ENCODE data around the gene KIF3C.
A peak's percentile ranks its signal among the peaks of the same experiment; 100 is the strongest.

The KIF3C gene

GRCh38 chr2:25938345-25938744 is 44.0 kb downstream of the KIF3C start:
- no peaks in the 10 kb centered on the region for H3K9me3 ChIP-seq (ENCODE audit: control insufficient read depth, insufficient read depth, low read depth, low read length)
- H3K27ac ChIP-seq (ENCODE audit: extremely low read depth, low read depth, low read length) = no peak overlapping the region
- H3K36me3 ChIP-seq (ENCODE audit: control insufficient read depth in 2 of 2, insufficient read depth in 1 of 2, low read length in 2 of 2) = peaks cover 0 to 8% of the 10 kb centered on the region in 2 experiments; a peak in 2 of 3 replicates
- ChIA-PET POLR2A (interaction anchor here (0.6 kb wide), 1 partner anchor 94 kb away, joined by 4 read pairs; no protein-coding TSS in a partner anchor), CTCF (interaction anchor here (1.0 kb wide), 1 partner anchor 12 kb away, joined by 3 read pairs; no protein-coding TSS in a partner anchor)
- no peak overlapping the region for H3K4me3 ChIP-seq (ENCODE audit: low read depth, low read length)
- H3K4me1 ChIP-seq (ENCODE audit: control insufficient read depth, insufficient read depth, low read length) = peaks cover 11% of the 10 kb centered on the region
- no peak for TF ChIP-seq ZNF433 (tag by site-specific recombination; IDR thresholded peaks at IDR 0.05; ENCODE audit: low read depth)
- TF ChIP-seq ZNF830 (tag by site-specific recombination; IDR thresholded peaks at IDR 0.05; ENCODE audit: low read depth) = no peak
- no peak for TF ChIP-seq ZEB2 (tag by site-specific recombination; IDR thresholded peaks at IDR 0.05)

- Histone ChIP-seq H3K27ac (ENCODE audit: extremely low read depth, low read depth, low read length) (peak overlapping the region; percentile 37), H3K4me1 (ENCODE audit: control insufficient read depth, insufficient read depth, low read length) (peaks cover 11% of the 10 kb centered on the region), H3K9me3 (ENCODE audit: control insufficient read depth, insufficient read depth, low read depth, low read length) (no peaks in the 10 kb centered on the region), H3K36me3 (ENCODE audit: control insufficient read depth in 2 of 2, insufficient read depth in 1 of 2, low read length in 2 of 2) (peaks cover 0 to 8% of the 10 kb centered on the region in 2 experiments; a peak in 2 of 3 replicates), H3K4me3 (ENCODE audit: low read depth, low read length) (no peak overlapping the region)
- ChIA-PET POLR2A (interaction anchor here (0.6 kb wide), 1 partner anchor 14 kb away, joined by 3 read pairs; no protein-coding TSS in a partner anchor), CTCF (interaction anchor here (1.0 kb wide), 1 partner anchor 208 kb away, joined by 3 read pairs; no protein-coding TSS in a partner anchor)
- TF ChIP-seq ZBTB20 (tag by site-specific recombination; IDR thresholded peaks at IDR 0.05) = 0 out of 2 replicates have a peak, but pooled peaks have one; percentile 11
- TF ChIP-seq ZNF266 (tag by site-specific recombination; IDR thresholded peaks at IDR 0.05; ENCODE audit: low read depth) = no peak
- TF ChIP-seq ZNF660 (tag by site-specific recombination; IDR thresholded peaks at IDR 0.05) = no peak
- TF ChIP-seq KLF16 (tag by site-specific recombination; IDR thresholded peaks at IDR 0.05) = no peak
- peak; percentile 28; the same call in 1 of the 2 replicates for TF ChIP-seq ZIC2 (tag by site-specific recombination; IDR thresholded peaks at IDR 0.05)
- no peak for TF ChIP-seq ZNF830 (tag by site-specific recombination; IDR thresholded peaks at IDR 0.05; ENCODE audit: low read depth)
- peak; percentile 56; the same call in 1 of the 2 replicates for TF ChIP-seq OSR2 (tag by site-specific recombination; IDR thresholded peaks at IDR 0.05)
- TF ChIP-seq ZNF521 (tag by site-specific recombination; IDR thresholded peaks at IDR 0.05) = no peak
- no peak for TF ChIP-seq ZNF514 (tag by site-specific recombination; IDR thresholded peaks at IDR 0.05)
- TF ChIP-seq ZNF768 (tag by site-specific recombination; IDR thresholded peaks at IDR 0.05) = no peak
- TF ChIP-seq ZNF510 (tag by site-specific recombination; IDR thresholded peaks at IDR 0.05; ENCODE audit: insufficient replicate concordance) = no peak
- peak; percentile 41; the same call in 1 of the 2 replicates for TF ChIP-seq ZXDB (tag by site-specific recombination; IDR thresholded peaks at IDR 0.05)
- peak; percentile 89 for TF ChIP-seq ZFP69B (tag by site-specific recombination; IDR thresholded peaks at IDR 0.05)
- TF ChIP-seq ZNF692 (tag by site-specific recombination; IDR thresholded peaks at IDR 0.05) = peak; percentile 96
- no peak for TF ChIP-seq ZNF23 (tag by site-specific recombination; IDR thresholded peaks at IDR 0.05; ENCODE audit: borderline replicate concordance)
- no peak for TF ChIP-seq ZNF555 (tag by site-specific recombination; conservative IDR thresholded peaks at IDR 0.05)
- no peak for TF ChIP-seq ZNF670 (tag by site-specific recombination; IDR thresholded peaks at IDR 0.05; ENCODE audit: low read depth)
- peak; percentile 28; the same call in 1 of the 2 replicates for TF ChIP-seq ZNF843 (tag by site-specific recombination; IDR thresholded peaks at IDR 0.05)
- TF ChIP-seq HOXC10 (CRISPR knock-in tag; IDR thresholded peaks at IDR 0.05) = no peak
- no peak for TF ChIP-seq ZNF610 (tag by site-specific recombination; IDR thresholded peaks at IDR 0.05; ENCODE audit: borderline replicate concordance)
- TF ChIP-seq IKZF3 (tag by site-specific recombination; IDR thresholded peaks at IDR 0.05) = 0 out of 2 replicates have a peak, but pooled peaks have one; percentile 14
- peak; percentile 30; the same call in 1 of the 2 replicates for TF ChIP-seq ZBTB8A (tag by site-specific recombination; IDR thresholded peaks at IDR 0.05)
- TF ChIP-seq ZNF37A (tag by site-specific recombination; IDR thresholded peaks at IDR 0.05) = no peak
- TF ChIP-seq FEZF1 (tag by site-specific recombination; IDR thresholded peaks at IDR 0.05) = peak; percentile 62
- 0 out of 2 replicates have a peak, but pooled peaks have one; percentile 12 for TF ChIP-seq YY2 (tag by site-specific recombination; IDR thresholded peaks at IDR 0.05)
- no peak for TF ChIP-seq ZNF488 (tag by site-specific recombination; IDR thresholded peaks at IDR 0.05)
- no peak for TF ChIP-seq ZSCAN23 (tag by site-specific recombination; IDR thresholded peaks at IDR 0.05)
- no peak for TF ChIP-seq ZNF239 (tag by site-specific recombination; IDR thresholded peaks at IDR 0.05)
- peak; percentile 37; the same call in 1 of the 2 replicates for TF ChIP-seq ZNF449 (tag by site-specific recombination; IDR thresholded peaks at IDR 0.05)
- no peak for TF ChIP-seq SP3 (tag by site-specific recombination; IDR thresholded peaks at IDR 0.05)
These were observed 45.3 kb downstream of the KIF3C start for GRCh38 chr2:25936889-25937545.

Data from HEK293 (cell line).